ENCODE results near the gene MED27.

DNA sequence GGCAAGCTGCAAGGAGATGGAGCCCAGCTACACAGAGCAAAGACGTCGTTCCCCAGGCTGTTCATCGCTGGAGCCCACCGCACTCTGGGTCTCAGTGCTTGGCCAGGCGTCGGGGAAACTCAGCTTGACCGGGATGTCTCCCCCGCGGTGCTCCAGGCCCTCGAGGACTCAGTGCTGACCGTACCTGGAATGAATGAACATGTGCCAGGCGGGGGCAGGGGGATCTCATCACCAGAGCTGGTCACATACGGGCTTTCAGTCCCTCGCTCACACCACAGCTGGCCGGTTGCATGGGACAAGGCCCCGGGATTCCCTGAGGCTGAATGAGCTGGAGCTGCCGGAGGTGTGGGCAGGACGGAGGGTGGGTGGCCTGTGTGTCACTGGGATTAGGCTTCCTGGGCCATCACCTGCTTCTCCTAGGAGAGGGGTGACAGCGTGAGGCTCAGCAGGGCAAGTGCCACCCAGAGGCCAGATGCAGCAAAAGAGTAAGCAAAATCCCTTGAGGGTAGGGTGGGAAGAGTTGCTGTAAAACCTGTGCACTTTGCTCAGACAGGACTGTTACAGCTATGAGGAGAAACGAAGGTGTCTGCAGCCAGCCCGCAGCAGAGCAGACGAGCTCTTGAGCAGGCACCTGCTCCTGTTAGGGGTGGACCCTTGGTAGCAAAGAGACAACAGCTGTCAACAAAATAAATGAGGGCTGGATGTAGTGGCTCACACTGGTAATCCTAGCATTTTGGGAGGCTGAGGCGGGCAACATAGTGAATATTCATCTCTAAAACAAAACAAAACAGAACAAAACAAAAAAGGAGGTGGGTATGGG lies 269.1 kb downstream of the MED27 start:
- TF ChIP-seq, protein P1, sequence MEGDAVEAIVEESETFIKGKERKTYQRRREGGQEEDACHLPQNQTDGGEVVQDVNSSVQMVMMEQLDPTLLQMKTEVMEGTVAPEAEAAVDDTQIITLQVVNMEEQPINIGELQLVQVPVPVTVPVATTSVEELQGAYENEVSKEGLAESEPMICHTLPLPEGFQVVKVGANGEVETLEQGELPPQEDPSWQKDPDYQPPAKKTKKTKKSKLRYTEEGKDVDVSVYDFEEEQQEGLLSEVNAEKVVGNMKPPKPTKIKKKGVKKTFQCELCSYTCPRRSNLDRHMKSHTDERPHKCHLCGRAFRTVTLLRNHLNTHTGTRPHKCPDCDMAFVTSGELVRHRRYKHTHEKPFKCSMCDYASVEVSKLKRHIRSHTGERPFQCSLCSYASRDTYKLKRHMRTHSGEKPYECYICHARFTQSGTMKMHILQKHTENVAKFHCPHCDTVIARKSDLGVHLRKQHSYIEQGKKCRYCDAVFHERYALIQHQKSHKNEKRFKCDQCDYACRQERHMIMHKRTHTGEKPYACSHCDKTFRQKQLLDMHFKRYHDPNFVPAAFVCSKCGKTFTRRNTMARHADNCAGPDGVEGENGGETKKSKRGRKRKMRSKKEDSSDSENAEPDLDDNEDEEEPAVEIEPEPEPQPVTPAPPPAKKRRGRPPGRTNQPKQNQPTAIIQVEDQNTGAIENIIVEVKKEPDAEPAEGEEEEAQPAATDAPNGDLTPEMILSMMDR (IDR thresholded peaks at IDR 0.05): no peak
- TF ChIP-seq SIN3A (IDR thresholded peaks at IDR 0.05; ENCODE audit: borderline replicate concordance, insufficient read depth, low read depth, low read length) (no peak), POLR2AphosphoS5 (IDR thresholded peaks at IDR 0.05; ENCODE audit: low read depth, low read length) (no peak), TCF7L2 (IDR thresholded peaks at IDR 0.05; ENCODE audit: low read depth, low read length) (no peak)

Data from Panc1 (cell line).